Activated CD4-positive, alpha-beta T cell treated with anti-CD3 and anti-CD28 coated beads, Interleukin-2, amount 50 U/mL, for 48 hours (primary cell): ENCODE measurements around the gene STRC.
"Not testable (repeated sequence)": the region's sequence is repeated elsewhere in the genome, so short reads cannot be mapped to it uniquely, and the experiment has no call there.

Source experiments
- DNase-seq, 2 experiments: peaks; one replicate each; pipeline ENCODE4 v3.0.0-alpha.2; 2020

The STRC gene

GRCh38 chr15:43618700-43619099, at the start of gene STRC:
TSS of gene STRC (minus strand) at chr15:43618800. CDS start at chr15:43618722, 78 bp downstream.
- not testable (repeated sequence) for DNase-seq

GRCh38 chr15:43666177-43666576, 47.6 kb upstream of the STRC start:
- DNase-seq: not testable (repeated sequence)

DNA sequence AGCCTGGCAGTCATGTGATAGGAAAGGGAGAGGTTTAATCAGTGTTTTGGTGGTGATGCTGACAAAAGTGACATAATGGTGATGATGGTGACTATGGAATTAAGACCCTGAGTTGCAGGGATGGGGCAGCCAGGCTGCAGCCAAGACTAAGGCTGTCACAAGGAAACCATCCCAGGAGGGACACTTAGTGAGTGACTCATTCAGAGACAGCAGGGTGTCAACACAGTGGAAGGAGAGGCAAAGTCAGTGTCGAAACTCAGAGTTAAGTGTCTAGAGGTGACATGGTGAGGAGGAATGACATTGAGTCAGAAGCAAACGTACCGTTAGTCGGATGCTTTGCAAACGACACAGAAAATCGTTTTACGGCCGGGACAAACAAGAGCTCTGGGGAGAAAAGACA, 44.7 kb upstream of the STRC start:
- not testable (repeated sequence) for DNase-seq

GRCh38 chr15:43662293-43662692, 43.7 kb upstream of the STRC start:
- DNase-seq: not testable (repeated sequence)

GRCh38 chr15:43659727-43660126, 41.1 kb upstream of the STRC start:
- DNase-seq: not testable (repeated sequence)

DNA sequence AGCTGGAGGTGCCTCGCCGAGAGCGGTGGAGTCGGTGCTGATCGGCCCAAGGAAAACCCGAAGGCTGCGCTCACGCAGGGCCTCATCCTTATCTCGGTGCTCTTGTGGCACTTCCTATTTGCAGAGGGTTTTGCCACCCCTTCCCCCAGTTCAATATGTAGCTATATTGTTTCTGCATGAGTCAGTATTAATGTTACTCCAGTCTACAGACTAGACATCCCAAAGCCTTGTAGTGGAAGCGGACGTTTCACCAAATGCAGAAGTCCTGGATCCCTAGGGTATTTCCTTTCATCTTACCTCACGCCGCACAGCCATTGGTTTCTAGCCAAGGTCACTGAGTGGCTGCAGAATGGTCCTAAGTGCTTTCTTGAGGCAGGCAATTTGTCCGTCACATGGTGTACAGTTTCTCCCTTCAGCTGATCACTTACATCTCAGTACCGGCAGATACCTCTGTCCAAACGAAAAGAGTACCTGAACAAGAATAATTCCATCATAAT, 30.9 kb upstream of the STRC start:
- DNase-seq: not testable (repeated sequence)

GRCh38 chr15:43648649-43649429, 30.2 kb upstream of the STRC start, which contains the start of gene CATSPER2:
TSS of gene CATSPER2 (minus strand) at chr15:43648844. CDS start at chr15:43648061, 783 bp downstream.
- no peak for DNase-seq

DNA sequence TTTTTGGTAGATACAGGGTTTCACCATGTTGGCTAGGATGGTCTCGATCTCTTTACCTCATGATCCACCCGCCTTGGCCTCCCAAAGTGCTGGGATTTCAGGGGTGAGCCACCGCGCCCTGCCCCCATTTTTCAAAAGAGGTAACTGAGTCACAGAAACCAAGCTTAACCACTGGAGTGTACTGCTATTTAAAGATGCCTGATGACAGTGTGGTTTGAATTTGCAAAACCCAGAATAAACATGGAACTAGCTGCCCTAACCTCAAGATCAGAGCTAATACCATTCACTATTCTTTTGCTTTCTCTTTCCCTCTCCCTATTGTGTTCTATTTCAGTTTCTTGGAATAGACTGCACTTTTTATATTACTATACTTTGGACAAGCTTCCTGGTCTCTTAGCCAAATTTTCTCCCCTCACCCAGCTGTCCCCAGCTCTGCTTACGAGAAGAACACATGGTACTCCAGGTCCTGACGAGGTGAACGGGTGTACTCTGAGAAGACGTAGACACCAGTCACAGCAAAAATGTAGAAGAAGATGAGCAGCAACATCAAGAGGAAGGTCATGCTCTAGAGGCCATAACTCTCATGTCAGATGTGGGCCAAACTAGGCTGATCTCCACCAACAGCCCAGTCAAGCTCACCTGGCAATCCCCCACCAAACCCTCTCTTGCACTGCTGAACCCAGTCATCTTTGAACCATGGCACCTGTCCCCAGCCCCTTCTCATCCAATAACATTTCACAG, 20.0 kb upstream of the STRC start:
- not testable (repeated sequence) for DNase-seq

DNA sequence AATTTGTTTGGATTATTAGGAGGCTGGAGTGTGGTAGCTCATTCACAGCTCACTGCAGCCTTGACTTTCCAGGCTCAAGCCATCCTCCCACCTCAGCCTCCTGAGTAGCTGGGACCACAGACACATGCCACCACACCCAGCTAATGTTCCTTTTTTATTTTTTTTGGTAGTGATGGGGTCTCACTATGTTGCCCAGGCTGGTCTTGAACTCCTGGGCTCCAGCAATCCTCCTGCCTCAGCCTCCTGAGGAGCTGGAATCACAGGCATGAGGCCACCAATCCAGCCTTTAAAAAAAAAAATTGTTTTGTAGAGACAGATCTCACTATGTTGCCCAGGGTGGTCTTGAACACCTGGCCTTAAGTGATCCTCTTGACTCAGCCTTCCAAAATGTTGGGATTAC, 8.3 kb upstream of the STRC start:
- not testable (repeated sequence) for DNase-seq

GRCh38 chr15:43625106-43625505, 6.5 kb upstream of the STRC start:
- no peak for DNase-seq

DNA sequence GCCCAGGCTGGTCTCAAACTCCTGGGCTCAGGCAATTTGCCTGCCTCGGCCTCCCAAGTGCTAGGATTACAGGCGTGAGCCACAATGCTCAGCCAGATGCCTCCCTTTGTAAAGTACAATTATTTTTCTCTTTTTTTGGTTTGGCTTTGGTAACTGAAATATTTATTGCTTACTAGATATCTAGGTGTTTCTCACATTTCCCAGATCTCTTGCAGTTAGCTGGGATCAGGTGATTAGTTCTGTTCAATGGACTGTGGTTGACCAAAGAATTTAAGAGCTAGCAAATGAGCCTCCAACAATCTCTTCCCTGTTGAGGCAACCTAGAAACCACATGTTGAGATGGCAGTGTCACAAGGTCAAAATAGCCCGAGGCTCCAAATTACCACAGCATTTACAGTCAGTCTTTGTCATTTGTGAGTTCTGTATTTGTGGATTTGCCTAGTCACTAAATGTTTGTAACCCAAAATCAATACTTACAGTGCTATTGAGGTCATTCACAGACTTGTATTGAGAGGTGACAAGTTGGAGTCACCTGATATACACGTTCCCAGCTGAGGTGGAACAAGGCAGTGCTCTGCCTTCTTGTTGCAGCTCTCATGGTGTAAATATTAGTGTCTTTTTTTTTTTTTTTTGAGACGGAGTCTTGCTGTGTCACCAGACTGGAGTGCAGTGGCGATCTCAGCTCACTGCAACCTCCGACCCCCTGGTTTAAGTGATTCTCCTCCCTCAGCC, 3.6 kb upstream of the STRC start:
- DNase-seq: not testable (repeated sequence)

DNA sequence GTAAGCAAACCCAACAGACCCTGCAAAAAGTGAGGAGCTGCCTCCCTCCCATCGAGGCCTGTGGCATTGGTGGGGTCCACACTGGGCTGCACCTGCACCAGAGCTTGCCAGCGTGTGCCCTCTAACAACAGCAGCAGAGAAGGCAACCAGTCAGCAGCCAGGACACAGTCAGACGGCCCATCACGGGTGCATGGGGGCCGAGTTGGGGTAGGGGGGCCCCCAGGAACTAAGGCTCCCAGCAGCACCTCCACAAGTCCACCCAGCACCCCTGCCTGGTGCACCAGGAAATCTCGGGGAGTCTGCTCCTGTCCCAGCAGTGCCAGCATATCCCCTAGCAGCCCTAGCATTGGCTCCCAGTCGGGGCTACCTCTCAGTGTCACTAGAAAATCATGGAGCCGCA, 850 bp downstream of the STRC start:
- DNase-seq: not testable (repeated sequence)

DNA sequence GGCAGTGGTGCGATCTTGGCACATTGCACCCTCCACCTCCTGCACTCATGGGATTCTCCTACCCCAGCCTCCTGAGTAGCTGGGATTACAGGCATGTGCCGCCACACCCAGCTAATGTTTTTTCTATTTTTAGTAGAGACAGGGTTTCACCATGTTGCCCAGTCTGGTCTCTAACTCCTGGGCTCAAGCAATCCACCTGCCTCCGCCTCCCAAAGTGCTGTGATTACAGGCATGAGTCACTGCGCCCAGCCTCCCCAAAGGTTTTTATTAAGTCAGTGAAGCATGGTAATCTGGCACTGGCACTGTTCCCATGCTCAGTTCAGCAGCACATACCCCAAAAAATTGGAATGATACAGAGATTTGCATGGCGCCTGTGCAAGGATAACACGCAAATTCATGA, 16.4 kb downstream of the STRC start:
- DNase-seq: not testable (repeated sequence)

- DNase-seq: not testable (repeated sequence)
Measured at GRCh38 chr15:43600200-43600599, 18.4 kb downstream of the STRC start.

DNA sequence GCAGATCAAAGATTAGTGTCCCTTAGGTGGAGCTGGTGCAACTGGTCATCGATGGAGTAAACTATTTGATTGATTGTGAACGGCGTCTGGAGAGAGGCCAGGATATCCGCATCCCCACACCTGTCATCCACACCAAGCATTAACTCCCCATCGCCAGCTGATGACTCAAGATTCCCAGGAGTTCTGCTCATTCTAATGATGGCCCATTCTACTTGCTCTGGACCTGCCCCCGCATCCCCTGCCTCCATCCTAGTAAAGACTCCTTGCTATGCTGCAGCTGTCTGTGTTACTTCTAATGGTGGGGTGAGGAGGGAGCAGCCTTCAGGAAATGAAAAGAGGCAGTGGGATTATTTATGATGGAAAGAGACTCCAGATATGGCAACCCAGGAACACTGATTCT, 19.5 kb downstream of the STRC start:
- not testable (repeated sequence) for DNase-seq

DNA sequence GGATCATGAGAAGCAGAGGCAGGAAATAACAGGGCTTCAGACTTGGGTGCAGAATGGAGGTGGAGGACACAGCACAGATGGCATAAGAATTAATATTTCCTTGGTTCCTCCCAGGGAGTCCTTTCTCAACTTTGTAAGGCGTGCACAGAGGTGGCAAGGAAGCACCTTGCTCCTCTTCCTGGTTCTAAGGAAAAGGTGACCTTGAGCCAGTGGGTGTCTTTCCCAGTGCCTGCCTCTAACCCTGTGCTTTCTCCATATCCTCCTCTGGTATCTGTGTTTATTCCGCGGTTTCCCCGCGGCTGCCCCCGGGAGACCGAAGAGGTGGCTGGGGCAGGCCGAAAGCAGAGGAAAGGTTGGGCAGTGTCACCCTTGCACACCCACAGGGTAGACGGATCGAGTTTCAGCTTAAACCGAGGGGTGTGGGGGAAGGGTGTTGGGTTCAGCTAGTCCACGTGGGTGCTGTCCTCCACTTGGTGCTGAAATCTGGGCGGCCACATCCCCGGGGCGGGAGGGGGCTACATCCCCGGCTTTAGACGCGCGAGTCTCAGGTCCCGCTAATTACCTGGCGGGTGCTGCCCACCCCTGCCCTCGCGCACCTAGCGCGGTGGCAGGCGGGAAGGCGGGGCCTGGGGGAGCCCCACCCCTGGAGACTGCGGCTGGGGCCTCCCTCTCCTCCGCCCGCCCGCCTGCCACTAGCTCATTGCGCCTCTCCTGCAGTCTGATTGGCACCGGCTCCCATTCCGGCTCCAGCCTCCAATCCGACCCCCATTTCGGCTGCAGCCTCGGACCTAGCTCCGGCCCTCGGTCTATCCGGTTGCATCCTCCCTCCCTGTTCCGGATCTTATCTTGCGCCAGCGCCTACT, 25.0 kb downstream of the STRC start, which contains the start of gene CKMT1B:
CKMT1B (plus strand) TSS at position 700 of the 863 bp plus-strand sequence. CDS start 192 bp downstream, outside the sequence.
- not testable (repeated sequence) for DNase-seq

DNA sequence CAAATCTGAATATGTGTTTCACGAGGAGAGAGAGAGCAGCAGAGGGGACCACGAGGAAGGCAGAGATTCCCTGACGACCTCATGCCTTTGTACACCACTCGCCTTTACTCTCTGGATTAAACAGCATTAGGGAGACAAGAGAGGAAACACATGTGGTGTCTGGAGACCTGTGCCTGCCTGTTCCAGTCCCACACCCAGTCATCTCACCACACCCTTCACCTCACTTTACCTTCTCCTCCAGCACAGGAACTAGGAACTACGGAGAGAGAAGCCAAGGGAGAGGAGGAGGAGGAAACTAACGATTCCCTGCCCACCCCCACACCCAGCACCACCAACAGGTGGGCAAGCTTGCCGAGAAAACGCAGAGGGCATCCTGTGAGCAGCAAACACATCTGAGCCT, 25.8 kb downstream of the STRC start:
- not testable (repeated sequence) for DNase-seq

DNA sequence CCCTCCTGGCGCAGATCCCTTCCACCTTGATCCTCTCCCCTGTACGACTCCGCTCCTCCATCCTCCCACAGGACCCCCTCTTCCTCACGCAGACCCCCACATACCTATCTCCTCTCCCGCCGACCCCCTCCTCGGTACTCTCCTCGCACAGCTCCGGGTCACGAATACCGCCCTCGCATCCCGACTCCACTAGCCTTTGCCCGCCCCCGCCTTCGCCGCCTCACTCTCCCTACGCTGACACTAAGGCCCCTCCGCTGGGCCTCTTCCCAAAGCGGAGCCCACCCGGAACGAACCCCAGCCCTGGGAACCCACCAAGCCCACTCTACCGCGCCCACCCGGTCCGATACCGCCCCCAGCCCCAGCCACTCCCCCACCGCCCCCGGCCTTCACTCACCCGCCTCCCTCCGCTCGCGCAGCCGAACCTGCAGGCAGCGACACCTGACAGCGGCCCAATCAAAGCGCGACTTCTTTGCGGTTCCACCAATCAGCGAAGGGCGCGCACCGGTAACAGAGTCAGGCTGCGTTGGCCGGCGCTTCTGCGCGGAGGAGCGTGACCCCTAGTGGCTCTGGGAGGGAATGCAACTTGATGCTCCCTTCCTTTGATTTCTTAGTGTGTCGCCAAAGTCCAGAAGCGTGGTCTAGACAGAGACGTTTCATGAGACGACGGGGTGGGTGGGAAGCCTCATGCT, 28.7 kb downstream of the STRC start, which contains the start of gene PPIP5K1:
PPIP5K1 (minus strand) TSS at position 431 of the 689 bp plus-strand sequence. CDS start 5,704 bp downstream, outside the sequence.
- not testable (repeated sequence) for DNase-seq

- DNase-seq: not testable (repeated sequence)
Measured at GRCh38 chr15:43574607-43575006, 44.0 kb downstream of the STRC start.

DNA sequence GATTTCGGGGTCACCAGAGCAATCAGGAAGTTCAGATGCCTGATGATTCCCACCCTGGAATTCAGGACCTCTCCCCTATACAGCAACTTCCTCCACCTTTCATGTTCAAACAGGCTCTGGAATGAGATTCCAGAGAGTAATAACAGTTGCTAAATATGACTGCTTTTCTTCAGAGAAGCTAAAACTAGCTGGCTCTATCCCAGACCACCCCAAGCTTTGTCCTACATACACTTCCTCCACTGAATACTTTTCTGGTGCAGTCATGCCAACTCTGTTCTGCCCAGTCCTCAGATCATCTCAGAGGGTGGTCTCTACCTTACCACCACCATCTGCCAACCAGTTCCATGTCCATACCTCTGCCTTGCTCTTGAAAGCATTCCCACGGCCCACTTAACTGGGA, 52.0 kb downstream of the STRC start:
- DNase-seq: not testable (repeated sequence)

DNA sequence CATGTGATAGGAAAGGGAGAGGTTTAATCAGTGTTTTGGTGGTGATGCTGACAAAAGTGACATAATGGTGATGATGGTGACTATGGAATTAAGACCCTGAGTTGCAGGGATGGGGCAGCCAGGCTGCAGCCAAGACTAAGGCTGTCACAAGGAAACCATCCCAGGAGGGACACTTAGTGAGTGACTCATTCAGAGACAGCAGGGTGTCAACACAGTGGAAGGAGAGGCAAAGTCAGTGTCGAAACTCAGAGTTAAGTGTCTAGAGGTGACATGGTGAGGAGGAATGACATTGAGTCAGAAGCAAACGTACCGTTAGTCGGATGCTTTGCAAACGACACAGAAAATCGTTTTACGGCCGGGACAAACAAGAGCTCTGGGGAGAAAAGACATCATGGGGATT, 54.8 kb downstream of the STRC start:
- not testable (repeated sequence) for DNase-seq
